IPS-18c (cell line): ENCODE results near the gene VASH2.

Source experiments
- H3K4me3 ChIP-seq: 2 replicates; pipeline ENCODE4 v1.7.0; 2013; ENCODE audit warnings: low read depth, mild to moderate bottlenecking, low read length, moderate library complexity; ENCODE audit not compliant: insufficient read depth
- H3K9me3 ChIP-seq: one replicate; pipeline ENCODE4 v1.6.1; 2013; ENCODE audit warnings: mild to moderate bottlenecking, low read length, moderate library complexity; ENCODE audit not compliant: control insufficient read depth, insufficient read depth

VASH2 gene

GRCh38 chr1:213035573-213035972, 85.2 kb downstream of the VASH2 start:
- Histone ChIP-seq H3K9me3 (no peaks in the 10 kb centered on the region), H3K4me3 (no peak overlapping the region)
